GM21717 (cell line): ENCODE results near the gene SERPINA6.
"Not testable (repeated sequence)": the region's sequence is repeated elsewhere in the genome, so short reads cannot be mapped to it uniquely, and the experiment has no call there.

Experiments used
- ATAC-seq: cut with Tn5 transposase; IDR thresholded peaks from one replicate; pipeline ENCODE4 v1.9.1; 2021; ENCODE audit warnings: mild to moderate bottlenecking, moderate library complexity; ENCODE audit not compliant: unreplicated experiment

Gene SERPINA6

GRCh38 chr14:94293578-94293924 is 29.6 kb downstream of the SERPINA6 start:
- no peak for ATAC-seq

- ATAC-seq, result no peak
Observed at GRCh38 chr14:94292872-94293577, 30.1 kb downstream of the SERPINA6 start, which contains the start of gene SERPINA10. SERPINA10 (minus strand) TSS chr14:94293268; CDS start chr14:94290593, 2,675 bp downstream.

DNA sequence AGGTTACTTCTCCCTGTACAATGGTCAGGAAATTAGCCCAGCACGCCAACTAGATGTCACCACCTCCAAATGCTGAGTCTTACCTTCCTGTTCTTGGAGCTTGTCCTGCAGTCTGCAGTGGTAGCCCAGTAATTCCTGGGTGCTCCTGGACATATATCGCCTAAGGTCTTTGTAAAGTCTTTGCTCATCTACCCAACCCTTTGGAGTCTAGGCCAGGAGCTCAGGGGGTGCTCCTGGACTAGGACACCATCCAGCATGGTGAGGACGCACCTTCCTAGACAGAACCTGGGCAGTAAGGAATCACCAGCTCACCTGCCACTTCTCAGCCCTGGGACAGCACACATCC is 30.6 kb downstream of the SERPINA6 start:
- no peak for ATAC-seq

DNA sequence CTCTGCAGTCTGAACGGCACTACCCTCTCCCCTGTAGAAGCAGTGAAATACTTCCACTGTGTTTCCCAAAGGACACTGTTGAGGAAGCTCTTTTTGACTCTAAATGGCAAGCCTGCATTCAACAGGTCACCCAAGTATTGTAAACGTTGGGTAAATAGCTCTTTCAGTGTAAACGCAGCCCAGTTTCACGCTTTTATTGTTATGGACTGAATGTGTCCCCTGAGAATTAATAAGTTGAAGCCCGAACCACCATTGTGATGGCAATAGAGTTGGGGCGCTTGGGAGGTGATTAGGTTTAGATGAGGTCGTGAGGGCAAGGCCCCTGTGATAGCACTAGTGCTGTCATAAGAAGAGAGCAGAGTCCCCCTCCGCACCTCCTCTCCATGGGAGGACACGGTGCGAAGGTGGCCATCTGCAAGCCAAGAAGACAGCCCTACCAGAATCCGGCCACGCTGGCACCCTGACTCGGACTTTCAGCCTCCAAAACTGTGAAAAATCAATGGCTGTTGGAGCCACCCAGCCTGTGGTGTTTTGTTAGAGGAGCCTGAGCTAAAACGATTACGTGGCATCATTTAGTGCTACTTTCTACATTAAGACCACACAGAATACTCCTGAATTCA is 31.1 kb downstream of the SERPINA6 start:
- ATAC-seq, result no peak

DNA sequence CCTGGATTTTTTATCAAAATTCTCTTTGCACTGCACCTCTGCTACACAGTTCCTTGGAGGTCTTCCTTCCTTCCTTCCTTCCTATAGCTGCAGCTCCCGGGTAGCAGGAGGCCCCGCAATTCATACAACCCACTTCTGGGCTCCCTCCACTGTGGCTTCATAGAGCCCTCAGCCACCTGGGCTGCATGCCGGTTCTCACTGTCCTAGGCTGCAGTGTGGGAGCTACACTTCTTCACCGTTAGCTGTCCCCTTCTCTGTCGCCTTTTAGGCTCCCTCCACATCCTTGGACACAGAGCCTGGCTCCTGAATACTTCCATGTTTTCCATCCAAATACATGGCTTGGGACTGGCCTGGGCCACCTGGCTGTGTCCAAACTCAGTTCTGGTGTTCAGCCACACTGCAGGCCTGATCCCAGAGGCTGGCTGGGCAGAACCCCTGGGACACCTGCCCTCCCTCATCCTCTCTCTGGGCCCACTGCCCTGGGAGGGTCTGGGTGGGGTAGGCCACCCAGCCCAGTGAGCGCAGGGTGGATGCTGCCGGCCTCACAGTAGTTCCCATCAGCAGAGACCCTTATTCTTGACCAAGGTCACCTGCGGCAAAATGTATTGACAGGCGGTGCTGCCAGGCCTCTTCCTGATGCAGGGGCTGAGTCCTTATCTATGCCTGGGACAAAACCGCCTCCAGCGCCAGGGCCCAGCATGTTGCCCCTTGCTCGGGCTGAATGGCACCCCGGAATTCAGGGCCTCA is 31.8 kb downstream of the SERPINA6 start:
- no peak for ATAC-seq

DNA sequence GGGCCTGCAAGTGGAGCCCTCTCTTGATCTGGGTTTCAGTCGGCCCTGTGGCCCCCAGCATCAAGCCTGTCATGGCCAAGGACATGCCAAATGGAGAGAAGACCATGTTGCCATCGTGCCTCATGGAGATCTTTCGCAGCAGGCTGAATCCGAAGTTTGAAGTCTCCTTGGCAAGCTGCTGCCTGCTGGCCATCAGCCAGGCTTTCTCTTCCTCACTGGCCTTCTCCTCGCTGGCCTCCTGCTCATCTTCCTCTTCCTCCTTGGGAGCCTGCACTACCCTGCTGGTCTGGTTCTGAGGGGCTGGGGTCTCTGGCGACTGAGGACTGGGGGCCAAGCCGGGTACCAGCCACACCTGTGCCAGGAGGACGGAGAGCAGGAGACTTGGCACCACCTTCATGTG is 32.9 kb downstream of the SERPINA6 start:
- ATAC-seq, result no peak

DNA sequence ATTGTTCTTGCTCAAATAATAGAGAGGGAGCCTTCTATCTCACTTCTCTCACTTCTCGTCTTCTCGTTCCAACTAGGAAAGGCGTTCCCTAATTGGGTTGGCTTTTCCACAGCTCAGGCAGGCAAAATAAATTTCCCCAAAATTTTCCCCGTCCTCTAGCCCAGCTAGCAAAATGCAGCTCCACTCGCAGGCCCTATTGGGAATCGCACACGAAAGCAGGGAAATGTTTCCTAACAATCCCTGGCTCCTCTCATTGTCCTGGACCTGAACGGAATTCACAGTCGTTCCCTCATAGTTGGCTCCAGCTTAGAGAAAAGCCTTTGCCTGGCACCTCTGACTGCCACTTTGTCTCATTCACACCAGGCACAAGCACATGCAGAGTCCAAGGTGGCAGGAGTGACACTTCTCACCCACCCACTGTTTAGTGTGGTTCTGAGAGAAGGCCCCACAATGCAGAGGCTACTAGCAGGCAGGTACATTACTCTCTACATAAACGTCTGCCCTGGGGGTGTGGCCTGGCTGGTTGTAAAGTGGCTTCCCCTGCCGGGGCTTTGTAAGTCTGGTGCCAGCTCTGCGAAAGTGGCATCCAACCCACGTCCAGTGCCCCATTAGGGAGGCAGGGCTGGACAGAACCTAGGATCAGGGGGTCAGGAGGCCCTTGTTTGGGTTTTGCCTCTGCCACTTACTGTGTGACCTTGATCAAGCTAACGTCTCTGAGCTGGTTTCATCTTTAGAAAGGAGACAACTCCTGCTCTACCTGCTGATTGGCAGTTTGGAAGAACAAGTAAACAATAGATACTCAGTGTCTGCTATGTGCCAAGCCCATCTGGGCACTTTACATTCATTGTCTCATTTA is 34.3 kb downstream of the SERPINA6 start:
- ATAC-seq, result no peak

- no peak for ATAC-seq
Observed at GRCh38 chr14:94285158-94285557, 38.0 kb downstream of the SERPINA6 start.

DNA sequence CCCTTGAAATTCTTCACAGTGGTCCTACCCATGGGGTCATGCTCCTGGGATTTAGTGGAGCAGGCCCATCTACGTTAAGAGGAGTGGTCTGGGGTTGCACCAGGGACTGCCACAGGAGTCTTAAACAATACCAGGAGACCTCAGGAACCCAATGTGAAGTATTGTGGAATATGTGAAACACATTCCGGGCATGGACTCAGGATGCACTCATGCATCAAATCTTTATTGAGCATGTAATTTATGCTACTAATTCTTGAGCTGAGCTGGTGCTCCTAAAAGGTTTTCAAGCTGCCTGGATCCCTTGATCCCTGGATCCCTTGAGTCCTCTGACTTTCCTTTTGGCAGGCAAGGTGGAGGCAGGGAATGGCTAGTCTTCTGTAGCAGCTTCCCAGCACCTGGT is 38.9 kb downstream of the SERPINA6 start:
- no peak for ATAC-seq

- ATAC-seq, result no peak
Observed at GRCh38 chr14:94282991-94283723, 40.0 kb downstream of the SERPINA6 start.

DNA sequence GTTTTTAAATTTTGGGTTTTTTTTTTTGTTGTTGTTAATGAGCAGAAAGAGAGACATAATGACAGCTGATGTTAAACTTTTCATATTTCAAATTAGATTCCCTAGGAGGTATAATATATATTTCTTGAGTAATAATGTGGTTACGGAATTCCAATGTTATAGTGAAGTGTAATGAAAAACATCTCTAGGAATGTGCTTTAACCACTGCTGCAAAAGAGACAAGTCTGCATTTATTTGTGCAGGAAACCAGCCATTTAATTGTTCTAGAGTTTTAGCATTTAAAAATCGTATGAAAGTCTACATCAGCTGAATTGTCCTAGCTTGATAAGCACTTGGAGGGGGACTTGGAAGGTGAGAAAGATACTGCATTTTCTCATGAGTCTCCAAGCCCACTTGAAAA is 44.4 kb downstream of the SERPINA6 start:
- no peak for ATAC-seq

- ATAC-seq, result not testable (repeated sequence)
Observed at GRCh38 chr14:94276898-94277561, 46.1 kb downstream of the SERPINA6 start.

DNA sequence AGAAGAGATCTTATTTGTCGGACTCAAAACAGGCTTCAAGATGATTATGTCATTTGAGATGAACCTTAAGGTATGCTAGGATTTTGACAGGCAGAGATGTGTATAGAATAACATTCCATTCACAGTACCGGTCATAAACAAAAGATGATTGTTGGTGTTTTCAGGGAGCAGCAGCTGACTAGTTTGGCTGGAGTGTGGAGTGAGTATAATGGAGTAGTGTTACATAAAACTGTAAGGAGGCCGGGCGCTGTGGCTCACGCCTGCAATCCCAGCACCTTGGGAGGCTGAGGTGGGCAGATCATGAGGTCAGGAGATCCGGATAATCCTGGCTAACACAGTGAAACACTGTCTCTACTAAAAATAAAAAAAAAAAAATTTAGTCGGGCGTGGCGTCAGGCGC is 54.0 kb downstream of the SERPINA6 start:
- no peak for ATAC-seq

DNA sequence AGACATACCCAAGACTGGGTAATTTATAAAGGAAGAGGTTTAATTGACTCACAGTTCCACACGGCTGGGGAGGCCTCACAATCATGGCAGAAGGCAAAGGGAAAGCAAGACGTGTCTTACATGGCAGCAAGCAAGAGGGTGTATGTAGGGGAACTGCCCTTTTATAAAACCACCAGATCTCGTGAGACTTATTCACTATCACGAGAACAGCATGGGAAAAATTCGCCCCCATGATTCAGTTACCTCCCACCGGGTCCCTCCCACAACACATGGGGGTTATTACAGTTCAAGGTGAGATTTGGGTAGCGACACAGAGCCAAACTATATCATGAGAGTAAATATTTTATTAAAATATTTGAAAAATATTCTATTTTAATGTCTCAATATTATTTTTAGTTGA is 54.6 kb downstream of the SERPINA6 start:
- not testable (repeated sequence) for ATAC-seq

DNA sequence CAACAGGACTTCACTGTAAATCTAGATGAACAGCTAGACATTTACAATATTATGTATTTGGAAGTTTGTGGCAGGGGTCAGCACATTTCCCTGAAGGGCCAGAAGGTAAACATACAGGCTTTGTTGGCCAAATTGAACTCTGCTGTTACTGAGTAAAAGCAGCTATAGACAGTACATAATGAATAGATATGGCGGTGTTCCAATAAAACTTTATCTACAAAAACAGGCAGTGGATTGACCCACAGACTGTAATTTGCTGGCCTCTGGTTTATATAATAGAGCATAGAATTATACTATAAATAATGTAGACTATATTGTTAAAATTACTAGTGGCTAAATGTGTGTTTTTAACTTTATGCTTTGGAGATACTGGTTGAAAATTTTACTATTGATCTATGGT is 55.8 kb downstream of the SERPINA6 start:
- ATAC-seq, result no peak

DNA sequence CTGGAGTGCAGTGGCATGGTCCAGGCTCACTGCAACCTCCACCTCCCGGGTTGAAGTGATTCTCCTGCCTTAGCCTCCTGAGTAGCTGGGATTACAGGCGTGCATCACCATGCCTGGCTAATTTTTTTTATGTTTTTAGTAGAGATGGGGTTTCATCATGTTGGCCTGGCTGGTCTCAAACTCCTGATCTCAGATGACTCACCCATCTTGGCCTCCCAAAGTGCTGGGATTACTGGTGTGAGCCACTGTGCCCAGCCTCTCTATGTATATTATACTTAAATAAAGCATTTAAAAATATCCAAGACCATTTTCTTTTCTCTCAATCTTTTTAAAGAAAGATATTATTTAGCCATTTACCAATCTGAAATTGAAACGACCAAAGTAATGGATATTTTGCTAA is 58.9 kb downstream of the SERPINA6 start:
- ATAC-seq, result not testable (repeated sequence)
